Activated T-helper 1 cell treated with anti-CD3 and anti-CD28 coated beads, Interleukin-2, amount 50 U/mL, for 16 hours (primary cell): ENCODE results near the gene CYP21A2.
"Not testable (repeated sequence)": the region's sequence is repeated elsewhere in the genome, so short reads cannot be mapped to it uniquely, and the experiment has no call there.

Source experiments
- DNase-seq, 2 donors: peaks; one replicate each; pipeline ENCODE4 v3.0.0-alpha.2; 2020; ENCODE audit warnings: low read depth in 1 of 2, low spot score in 1 of 2

Gene CYP21A2

GRCh38 chr6:32029553-32029952 lies 8.7 kb upstream of the CYP21A2 start:
- DNase-seq = not testable (repeated sequence)

DNA sequence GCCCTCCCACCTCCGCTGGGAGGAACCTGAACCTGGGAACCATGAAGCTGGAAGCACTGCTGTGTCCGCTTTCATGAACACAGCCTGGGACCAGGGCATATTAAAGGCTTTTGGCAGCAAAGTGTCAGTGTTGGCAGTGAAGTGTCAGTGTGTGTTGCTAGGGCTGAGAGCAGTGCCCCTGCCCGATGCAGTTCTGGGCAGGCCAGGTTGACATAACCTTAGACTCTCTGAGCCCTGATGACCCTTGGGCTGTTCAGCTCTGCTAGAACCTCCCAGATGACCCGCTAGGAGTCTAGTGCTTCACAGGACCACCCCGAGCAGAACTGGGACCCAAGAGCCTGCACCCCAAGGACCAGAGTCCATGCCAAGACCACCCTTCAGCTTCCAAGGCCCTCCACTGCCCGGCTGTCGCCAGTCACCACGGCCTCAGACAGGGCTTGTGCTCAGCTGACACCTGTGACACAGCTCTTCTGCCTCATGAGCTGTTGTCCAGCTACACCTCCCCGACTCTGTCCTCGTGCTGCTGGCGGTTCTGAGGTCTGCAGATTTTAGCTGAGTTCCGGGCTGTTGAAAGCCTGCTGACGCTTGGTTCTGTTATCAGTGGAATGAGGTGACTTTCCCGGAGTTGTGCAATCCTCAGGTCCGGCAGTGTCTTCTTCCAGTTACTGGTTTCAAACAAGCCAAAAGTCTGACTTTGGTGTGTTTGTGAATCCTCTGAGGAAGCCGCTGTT lies 2.8 kb upstream of the CYP21A2 start:
- DNase-seq = not testable (repeated sequence)

DNA sequence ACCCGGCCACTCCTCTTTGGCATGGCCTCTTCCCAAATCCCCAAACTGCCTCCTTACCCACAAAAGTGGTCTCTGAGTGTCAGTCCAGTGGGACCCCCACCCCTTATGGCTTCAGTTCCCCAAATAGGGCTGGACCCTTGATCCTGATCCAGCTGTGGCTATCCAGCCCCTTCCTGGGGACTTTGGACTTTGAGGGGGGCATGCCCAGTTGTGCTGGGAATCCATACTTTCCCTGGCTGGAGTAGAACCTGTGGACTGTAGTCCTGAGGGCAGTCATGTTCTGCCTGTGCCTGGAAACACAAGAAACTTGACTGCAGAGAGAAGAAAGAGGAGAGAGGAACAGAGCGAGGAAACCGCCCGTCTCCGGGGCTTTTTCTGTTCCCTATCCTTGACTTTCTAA lies 1.1 kb upstream of the CYP21A2 start:
- DNase-seq = not testable (repeated sequence)

DNA sequence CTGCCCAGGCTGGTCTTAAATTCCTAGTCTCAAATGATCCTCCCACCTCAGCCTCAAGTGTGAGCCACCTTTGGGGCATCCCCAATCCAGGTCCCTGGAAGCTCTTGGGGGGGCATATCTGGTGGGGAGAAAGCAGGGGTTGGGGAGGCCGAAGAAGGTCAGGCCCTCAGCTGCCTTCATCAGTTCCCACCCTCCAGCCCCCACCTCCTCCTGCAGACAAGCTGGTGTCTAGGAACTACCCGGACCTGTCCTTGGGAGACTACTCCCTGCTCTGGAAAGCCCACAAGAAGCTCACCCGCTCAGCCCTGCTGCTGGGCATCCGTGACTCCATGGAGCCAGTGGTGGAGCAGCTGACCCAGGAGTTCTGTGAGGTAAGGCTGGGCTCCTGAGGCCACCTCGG lies 663 bp downstream of the CYP21A2 start:
- DNase-seq = not testable (repeated sequence)

DNA sequence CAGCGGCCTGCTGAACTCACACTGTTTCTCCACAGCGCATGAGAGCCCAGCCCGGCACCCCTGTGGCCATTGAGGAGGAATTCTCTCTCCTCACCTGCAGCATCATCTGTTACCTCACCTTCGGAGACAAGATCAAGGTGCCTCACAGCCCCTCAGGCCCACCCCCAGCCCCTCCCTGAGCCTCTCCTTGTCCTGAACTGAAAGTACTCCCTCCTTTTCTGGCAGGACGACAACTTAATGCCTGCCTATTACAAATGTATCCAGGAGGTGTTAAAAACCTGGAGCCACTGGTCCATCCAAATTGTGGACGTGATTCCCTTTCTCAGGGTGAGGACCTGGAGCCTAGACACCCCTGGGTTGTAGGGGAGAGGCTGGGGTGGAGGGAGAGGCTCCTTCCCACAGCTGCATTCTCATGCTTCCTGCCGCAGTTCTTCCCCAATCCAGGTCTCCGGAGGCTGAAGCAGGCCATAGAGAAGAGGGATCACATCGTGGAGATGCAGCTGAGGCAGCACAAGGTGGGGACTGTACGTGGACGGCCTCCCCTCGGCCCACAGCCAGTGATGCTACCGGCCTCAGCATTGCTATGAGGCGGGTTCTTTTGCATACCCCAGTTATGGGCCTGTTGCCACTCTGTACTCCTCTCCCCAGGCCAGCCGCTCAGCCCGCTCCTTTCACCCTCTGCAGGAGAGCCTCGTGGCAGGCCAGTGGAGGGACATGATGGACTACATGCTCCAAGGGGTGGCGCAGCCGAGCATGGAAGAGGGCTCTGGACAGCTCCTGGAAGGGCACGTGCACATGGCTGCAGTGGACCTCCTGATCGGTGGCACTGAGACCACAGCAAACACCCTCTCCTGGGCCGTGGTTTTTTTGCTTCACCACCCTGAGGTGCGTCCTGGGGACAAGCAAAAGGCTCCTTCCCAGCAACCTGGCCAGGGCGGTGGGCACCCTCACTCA lies 1.4 kb downstream of the CYP21A2 start:
- DNase-seq = not testable (repeated sequence)

DNA sequence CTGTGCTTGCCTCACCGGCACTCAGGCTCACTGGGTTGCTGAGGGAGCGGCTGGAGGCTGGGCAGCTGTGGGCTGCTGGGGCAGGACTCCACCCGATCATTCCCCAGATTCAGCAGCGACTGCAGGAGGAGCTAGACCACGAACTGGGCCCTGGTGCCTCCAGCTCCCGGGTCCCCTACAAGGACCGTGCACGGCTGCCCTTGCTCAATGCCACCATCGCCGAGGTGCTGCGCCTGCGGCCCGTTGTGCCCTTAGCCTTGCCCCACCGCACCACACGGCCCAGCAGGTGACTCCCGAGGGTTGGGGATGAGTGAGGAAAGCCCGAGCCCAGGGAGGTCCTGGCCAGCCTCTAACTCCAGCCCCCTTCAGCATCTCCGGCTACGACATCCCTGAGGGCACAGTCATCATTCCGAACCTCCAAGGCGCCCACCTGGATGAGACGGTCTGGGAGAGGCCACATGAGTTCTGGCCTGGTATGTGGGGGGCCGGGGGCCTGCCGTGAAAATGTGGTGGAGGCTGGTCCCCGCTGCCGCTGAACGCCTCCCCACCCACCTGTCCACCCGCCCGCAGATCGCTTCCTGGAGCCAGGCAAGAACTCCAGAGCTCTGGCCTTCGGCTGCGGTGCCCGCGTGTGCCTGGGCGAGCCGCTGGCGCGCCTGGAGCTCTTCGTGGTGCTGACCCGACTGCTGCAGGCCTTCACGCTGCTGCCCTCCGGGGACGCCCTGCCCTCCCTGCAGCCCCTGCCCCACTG lies 2.3 kb downstream of the CYP21A2 start:
- DNase-seq = not testable (repeated sequence)

- DNase-seq = not testable (repeated sequence)
These were observed 2.8 kb downstream of the CYP21A2 start for GRCh38 chr6:32041050-32041321.

DNA sequence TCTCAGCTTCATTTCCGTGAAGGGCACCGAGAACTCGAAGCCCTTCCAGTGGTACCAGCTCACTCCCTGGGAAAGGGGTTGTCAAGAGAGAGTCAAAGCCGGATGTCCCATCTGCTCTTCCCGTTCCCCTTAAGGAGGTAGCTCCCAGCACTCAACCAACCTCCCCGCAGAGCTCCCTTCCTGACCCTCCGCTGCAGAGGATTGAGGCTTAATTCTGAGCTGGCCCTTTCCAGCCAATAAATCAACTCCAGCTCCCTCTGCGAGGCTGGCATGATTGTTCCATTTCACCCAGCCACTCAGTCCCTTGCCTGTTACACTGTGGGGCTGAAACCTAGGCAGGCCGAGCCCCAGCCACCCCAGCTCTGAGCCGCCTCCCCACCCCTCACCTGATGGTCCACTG lies 3.2 kb downstream of the CYP21A2 start:
- not testable (repeated sequence) for DNase-seq

GRCh38 chr6:32042276-32042675 lies 4.1 kb downstream of the CYP21A2 start:
- DNase-seq = not testable (repeated sequence)

DNA sequence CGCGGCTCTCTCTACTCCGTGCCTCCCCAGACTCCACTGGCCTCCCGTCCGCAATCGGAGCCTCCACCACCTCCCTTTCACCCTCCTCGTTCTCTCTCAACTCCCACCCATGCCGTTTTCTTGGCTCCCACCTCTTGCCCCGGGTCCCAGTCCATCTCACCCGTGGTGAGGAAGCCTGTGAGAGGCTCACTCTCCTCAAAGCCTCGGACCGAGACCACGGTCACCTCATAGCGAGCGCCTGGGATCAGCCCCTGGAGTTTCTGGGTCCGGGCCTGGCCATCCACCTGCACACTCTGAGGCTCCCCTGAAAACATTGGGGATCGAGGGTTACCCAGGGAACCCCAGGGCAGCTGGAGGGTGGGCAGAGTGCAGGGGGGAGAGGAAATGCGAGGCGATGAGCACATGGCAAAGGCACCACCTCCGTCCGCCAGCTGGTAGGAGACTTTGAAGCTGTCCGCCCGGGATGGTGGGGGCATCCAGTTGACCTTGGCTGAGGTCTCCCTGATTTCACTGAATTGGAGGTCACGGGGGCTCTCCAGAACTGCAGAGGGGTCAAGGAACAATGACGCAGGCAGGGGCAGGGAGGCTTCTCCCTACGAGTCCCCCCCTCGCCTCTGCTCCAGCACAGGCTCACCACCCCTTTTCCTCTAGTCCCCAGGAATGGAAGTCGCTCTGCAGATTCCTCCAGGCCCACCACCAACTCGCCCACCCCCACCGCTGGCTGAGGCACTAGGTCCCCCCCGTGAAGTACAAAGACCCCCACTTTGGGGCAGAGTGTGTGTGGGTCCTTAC lies 5.6 kb downstream of the CYP21A2 start:
- DNase-seq = not testable (repeated sequence)

DNA sequence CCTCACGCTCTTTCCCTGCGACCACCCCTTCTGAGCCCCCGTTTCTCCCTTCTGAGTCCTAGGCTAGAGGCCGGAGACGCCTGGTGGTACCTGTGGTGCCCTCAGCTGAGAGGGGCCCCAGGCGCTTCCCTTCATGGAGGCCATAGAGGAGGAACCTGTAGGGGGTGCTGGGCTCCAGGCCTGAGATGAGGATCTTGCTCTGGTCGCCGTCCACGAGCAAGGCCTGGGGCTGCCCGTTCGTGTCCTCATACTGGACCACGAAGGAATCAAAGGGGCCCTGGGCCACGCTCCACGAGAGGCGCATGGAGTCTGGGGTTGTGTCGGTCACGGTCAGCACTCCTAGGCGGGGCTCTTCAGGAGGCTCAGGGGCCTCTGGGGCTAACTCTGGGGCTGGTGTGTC lies 6.7 kb downstream of the CYP21A2 start:
- not testable (repeated sequence) for DNase-seq

GRCh38 chr6:32045811-32046449 lies 7.7 kb downstream of the CYP21A2 start:
- DNase-seq = no peak

GRCh38 chr6:32046450-32047083 lies 8.4 kb downstream of the CYP21A2 start:
- DNase-seq = no peak

GRCh38 chr6:32047084-32047478 lies 8.9 kb downstream of the CYP21A2 start:
- no peak for DNase-seq

GRCh38 chr6:32047539-32047854 lies 9.3 kb downstream of the CYP21A2 start:
- no peak for DNase-seq

DNA sequence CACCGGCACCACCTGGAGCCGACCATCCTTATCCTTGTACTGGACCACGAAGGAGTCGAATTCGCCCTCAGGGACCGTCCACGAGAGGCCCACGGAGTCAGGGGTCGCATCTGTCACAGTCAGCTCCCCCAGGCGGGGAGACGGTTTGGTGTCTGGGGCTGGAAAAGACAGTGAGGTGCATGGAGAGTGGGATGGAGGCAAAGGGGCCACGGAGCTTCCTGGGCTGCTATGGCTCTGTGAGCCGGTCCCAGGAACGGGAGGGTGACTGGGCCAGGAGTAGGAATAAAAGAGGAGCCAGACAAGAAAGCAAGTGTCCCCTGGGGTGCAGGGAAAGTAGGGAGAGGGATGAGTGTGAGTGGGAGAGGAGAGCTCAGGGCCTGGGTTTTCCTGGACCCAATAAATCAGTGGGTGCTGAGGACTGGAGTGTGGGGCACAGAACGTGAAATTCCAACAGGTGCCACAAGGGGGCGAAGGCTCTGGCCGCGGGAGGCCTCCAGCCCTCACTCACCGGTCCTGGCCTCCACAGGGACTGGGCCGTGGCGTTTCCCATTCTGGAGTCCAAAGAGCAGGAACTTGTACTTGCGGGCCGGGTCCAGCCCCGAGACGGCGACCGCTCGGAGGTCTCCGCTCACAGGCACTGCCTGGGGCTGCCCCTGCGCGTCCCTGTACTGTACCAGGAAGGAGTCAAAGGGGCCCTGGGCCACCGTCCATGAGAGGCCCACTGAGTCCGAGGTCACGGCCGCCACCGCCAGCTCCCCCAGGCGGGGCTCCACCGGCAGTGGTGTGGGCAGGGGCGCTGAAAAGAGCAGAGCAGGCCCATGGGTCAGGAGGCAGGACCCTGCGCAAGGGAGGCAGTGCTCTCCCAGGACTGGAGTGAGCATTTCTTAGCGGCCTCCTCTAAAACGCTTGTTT lies 9.9 kb downstream of the CYP21A2 start:
- DNase-seq = peak; percentile 44 to 48

- not testable (repeated sequence) for DNase-seq
These were observed 10.9 kb downstream of the CYP21A2 start for GRCh38 chr6:32049149-32049548.

GRCh38 chr6:32049736-32050135 lies 11.5 kb downstream of the CYP21A2 start:
- DNase-seq = not testable (repeated sequence)

GRCh38 chr6:32050562-32050961 lies 12.3 kb downstream of the CYP21A2 start:
- no peak for DNase-seq
